Esophagus squamous epithelium (tissue), 5 donors: Measurements from ENCODE around the gene GRID2. TPM values are rescaled to one million over a fixed set of nuclear protein-coding genes. Genes with fewer than 3 reads are reported as not detected.
"Not testable (repeated sequence)": the region's sequence is repeated elsewhere in the genome, so short reads cannot be mapped to it uniquely, and the experiment has no call there.

Source experiments
- DNase-seq: peaks from one replicate; lab custom pipeline; 2025; lab: John Stamatoyannopoulos, UW
- H3K27ac ChIP-seq, 4 donors: fragments of 200-600 bp; sonication (generic); one replicate each; pipeline ENCODE4 v1.5.1; 2016 to 2019; ENCODE audit warnings: mild to moderate bottlenecking in 1 of 4
- H3K27me3 ChIP-seq, 4 donors: fragments of 200-600 bp; sonication (generic); 1 replicate in 3 of 4; 2 replicates in 1 of 4; pipeline versions ENCODE4 v1.5.1 to v1.6.0; 2017 to 2021; ENCODE audit warnings: antibody characterized with exemption in 1 of 4
- H3K36me3 ChIP-seq, 3 donors: fragments of 200-600 bp; sonication (generic); one replicate each; pipeline ENCODE4 v1.5.1; 2016 to 2019
- H3K4me1 ChIP-seq, 3 donors: fragments of 200-600 bp; sonication (generic); one replicate each; pipeline ENCODE4 v1.5.1; 2017 to 2019
- H3K4me3 ChIP-seq, 4 donors: fragments of 200-600 bp; sonication (generic); 1 replicate in 3 of 4; 2 replicates in 1 of 4; pipeline ENCODE4 v1.5.1; 2016 to 2019; ENCODE audit warnings: mild to moderate bottlenecking in 2 of 4, moderate library complexity in 1 of 4
- H3K9me3 ChIP-seq, 3 donors: fragments of 200-600 bp; sonication (generic); one replicate each; pipeline ENCODE4 v1.5.1; 2016 to 2019
- POLR2A ChIP-seq, 4 donors: fragments of 450-650 bp; IDR thresholded peaks; one replicate each; pipeline ENCODE4 v1.6.1; 2017; ENCODE audit warnings: antibody characterized with exemption in 4 of 4, mild to moderate bottlenecking in 4 of 4, moderate library complexity in 3 of 4
- WGBS, 2 donors: methylation state at CpG; one replicate each; pipeline ENCODE4 v1.1.5; 2018; 5-methylcytosine and 5-hydroxymethylcytosine counted together
- intact Hi-C: fragments of 100-400 bp; cut with DNase I; formaldehyde crosslinking; loops from one replicate; pipeline ENCODE4 v1.15.0; 2022
- total RNA-seq, 4 donors: library from RNA; depleted of rRNA; stranded (reverse); fragments of >200 nt; gene quantifications; one replicate each; pipeline ENCODE4 v1.1.0, GENCODE V29; 2016
- TF ChIP-seq, protein P1 (sequence below), 6 experiments: fragments of 450-650 bp in 4 of 6; fragments of 200-600 bp in 2 of 6; sonication (generic) in 2 of 6; IDR thresholded peaks; one replicate each; pipeline ENCODE4 v1.5.1; 2016 to 2019; ENCODE audit warnings: antibody characterized with exemption in 6 of 6, mild to moderate bottlenecking in 4 of 6, moderate library complexity in 4 of 6
- donor health status: DM: yes; HTN: yes; CAD: no.

GRID2 gene
- total RNA-seq, 4 donors from 2014 or later, result not detected

DNA sequence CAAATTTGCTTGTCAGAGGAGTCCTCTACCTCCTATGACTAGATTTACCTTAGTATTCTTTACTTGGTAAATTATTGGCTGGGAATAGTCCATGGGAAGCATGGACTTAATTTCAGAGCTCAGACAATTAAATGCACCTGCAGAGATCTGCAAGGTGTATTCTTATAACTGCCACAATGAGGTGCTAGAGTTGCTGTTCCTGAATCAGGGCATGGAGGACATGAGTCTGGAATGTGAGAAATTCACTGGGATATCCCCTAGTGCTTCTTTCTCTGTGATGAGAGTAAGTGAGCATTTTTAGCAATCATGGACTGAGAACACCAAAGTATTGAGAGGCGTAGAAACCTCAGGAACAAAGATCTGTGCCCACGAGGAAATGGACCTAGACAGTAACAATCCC, 32.9 kb upstream of the GRID2 start:
- no peak for DNase-seq
- H3K4me1 ChIP-seq, result no peaks in the 10 kb centered on the region
- 66 to 78% methylated on average over 2 of the region's 2 CpGs for WGBS, 2 donors
- intact Hi-C loops, result no loop called here
- H3K9me3 ChIP-seq, result no peaks in the 10 kb centered on the region
- H3K36me3 ChIP-seq, result no peaks in the 10 kb centered on the region
- no peak for TF ChIP-seq POLR2A (IDR thresholded peaks at IDR 0.05)
- TF ChIP-seq, protein P1, sequence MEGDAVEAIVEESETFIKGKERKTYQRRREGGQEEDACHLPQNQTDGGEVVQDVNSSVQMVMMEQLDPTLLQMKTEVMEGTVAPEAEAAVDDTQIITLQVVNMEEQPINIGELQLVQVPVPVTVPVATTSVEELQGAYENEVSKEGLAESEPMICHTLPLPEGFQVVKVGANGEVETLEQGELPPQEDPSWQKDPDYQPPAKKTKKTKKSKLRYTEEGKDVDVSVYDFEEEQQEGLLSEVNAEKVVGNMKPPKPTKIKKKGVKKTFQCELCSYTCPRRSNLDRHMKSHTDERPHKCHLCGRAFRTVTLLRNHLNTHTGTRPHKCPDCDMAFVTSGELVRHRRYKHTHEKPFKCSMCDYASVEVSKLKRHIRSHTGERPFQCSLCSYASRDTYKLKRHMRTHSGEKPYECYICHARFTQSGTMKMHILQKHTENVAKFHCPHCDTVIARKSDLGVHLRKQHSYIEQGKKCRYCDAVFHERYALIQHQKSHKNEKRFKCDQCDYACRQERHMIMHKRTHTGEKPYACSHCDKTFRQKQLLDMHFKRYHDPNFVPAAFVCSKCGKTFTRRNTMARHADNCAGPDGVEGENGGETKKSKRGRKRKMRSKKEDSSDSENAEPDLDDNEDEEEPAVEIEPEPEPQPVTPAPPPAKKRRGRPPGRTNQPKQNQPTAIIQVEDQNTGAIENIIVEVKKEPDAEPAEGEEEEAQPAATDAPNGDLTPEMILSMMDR (IDR thresholded peaks at IDR 0.05), result peak in 1 of 6 experiments; percentile 26
- no peak overlapping the region for H3K27ac ChIP-seq
- no peaks in the 10 kb centered on the region for H3K27me3 ChIP-seq
- H3K4me3 ChIP-seq, result no peak overlapping the region

DNA sequence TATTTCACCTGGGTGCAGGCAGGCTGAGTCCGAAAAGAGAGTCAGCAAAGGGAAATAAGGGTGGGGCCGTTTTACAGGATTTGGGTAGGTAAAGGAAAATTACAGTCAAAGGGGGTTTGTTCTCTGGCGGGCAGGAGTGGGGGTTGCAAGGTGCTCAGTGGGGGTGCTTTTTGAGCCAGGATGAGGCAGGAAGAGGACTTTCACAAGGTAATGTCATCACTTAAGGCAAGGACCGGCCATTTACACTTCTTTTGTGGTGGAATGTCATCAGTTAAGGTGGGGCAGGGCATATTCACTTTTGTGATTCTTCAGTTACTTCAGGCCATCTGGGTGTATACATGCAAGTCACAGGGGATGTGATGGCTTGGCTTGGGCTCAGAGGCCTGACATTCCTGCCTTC, 32.2 kb upstream of the GRID2 start:
- H3K27ac ChIP-seq, H3K9me3 ChIP-seq, intact Hi-C loops, DNase-seq, H3K4me1 ChIP-seq, H3K36me3 ChIP-seq, H3K4me3 ChIP-seq, H3K27me3 ChIP-seq: not testable (repeated sequence)
- WGBS, 2 donors, result 64 to 69% methylated on average over 4 of the region's 4 CpGs

DNA sequence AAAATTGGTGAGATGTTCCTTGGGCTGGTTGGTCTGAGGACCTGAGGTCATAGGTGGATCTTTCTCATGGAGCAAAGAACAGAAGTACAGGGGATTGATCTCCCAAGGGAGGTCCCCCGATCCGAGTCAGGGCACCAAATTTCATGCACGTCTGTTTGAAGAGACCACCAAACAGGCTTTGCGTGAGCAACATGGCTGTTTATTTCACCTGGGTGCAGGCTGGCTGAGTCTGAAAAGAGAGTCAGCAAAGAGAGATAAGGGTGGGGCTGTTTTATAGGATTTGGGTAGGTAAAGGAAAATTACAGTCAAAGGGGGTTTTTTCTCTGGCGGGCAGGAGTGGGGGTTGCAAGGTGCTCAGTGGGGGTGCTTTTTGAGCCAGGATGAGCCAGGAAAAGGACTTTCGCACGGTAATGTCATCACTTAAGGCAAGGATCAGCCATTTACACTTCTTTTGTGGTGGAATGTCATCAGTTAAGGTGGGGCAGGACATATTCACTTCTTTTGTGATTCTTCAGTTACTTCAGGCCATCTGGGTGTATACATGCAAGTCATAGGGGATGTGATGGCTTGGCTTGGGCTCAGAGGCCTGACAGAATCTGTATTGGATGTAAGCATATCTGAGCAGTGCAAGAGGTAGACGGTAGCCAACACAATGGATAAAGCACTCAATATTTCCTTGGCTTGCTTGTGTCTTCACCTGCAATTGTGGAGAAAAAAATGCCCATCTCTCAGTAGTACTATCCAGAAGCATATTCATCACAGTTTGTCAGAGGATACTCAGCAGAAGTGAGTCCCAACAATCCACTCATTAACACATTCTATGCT, 26.5 kb upstream of the GRID2 start:
- DNase-seq, H3K27ac ChIP-seq, H3K9me3 ChIP-seq, H3K27me3 ChIP-seq, H3K36me3 ChIP-seq, H3K4me3 ChIP-seq, H3K4me1 ChIP-seq, intact Hi-C loops: not testable (repeated sequence)
- 85% methylated on average over 8 of the region's 8 CpGs for WGBS, 2 donors

DNA sequence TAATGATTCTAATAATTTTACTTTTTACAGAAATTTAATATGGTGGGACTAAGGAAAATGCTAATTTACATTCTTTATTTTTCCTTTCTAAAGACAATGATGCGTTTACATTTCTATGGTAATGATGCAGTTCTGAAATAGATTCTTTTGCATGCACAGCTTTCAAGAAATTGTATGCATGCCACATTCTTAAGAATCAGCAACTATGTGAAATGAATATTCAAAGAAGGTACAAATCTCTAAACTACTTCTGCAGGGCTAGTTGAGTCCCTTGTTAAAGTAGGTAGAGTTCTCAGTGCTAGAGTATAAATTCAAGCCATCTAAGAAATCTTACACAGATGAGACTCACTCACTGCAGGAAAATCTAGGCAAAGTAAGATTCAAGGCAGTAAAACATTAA, 24.5 kb upstream of the GRID2 start:
- H3K36me3 ChIP-seq, result no peaks in the 10 kb centered on the region
- H3K4me3 ChIP-seq, result no peak overlapping the region
- no peak for TF ChIP-seq POLR2A (IDR thresholded peaks at IDR 0.05)
- TF ChIP-seq, protein P1 (IDR thresholded peaks at IDR 0.05), result no peak
- DNase-seq, result no peak
- 82 to 90% methylated on average over 1 of the region's 1 CpG for WGBS, 2 donors
- no peaks in the 10 kb centered on the region for H3K9me3 ChIP-seq
- no peak overlapping the region for H3K27ac ChIP-seq
- intact Hi-C loops, result no loop called here
- H3K4me1 ChIP-seq, result no peaks in the 10 kb centered on the region
- H3K27me3 ChIP-seq, result no peaks in the 10 kb centered on the region

DNA sequence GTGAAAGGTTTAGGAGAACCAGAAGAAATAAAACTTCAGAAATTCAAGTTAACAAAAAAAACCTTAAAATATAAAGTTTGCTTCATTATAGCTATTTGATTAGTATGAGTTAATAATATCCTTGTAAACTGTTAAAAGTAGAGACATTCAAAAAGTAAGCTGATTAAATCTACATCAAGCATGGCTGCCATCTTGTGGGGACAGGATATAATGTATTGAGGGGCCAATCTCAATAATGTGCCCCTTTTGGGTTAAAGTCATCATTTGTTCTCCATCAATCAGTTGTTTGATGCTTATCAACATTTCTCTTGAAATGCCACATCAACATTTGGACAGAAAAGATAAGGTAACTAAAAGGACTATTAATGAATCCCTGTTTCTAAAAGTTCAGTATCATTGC, 4.6 kb upstream of the GRID2 start:
- no peaks in the 10 kb centered on the region for H3K9me3 ChIP-seq
- H3K36me3 ChIP-seq, result no peaks in the 10 kb centered on the region
- peaks cover 0 to 9% (median 5%) of the 10 kb centered on the region in 3 donors for H3K4me1 ChIP-seq
- intact Hi-C loops, result no loop called here
- no peak overlapping the region for H3K27ac ChIP-seq
- no peak for DNase-seq
- TF ChIP-seq POLR2A (IDR thresholded peaks at IDR 0.05), result no peak
- TF ChIP-seq, protein P1 (IDR thresholded peaks at IDR 0.05), result peak in 1 of 6 experiments; percentile 10
- H3K27me3 ChIP-seq, result peaks cover 0 to 48% (median 4%) of the 10 kb centered on the region in 4 donors
- H3K4me3 ChIP-seq, result no peak overlapping the region

DNA sequence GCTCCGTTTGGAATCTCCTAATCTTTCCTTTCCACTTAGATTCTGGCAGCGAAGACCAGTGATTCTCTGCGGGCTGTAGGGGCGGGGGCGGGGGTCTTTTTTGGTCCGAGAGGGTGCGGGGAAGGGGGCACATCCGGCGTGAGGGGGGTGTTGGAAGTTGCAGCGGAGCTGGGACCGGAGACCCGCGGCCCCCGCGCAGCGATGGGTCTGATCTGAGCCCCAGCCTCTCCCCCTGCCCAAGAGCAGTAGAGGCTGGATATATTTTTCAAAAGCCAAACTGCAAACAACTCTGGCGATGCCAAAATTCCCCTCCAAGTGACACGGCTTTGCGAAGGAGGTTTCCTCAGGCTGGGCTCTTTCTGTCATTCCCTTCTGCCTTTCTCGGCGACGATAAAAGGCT, 355 bp downstream of the GRID2 start:
- peaks cover 0 to 84% (median 5%) of the 10 kb centered on the region in 4 donors for H3K27me3 ChIP-seq
- TF ChIP-seq, protein P1 (IDR thresholded peaks at IDR 0.05), result no peak
- TF ChIP-seq POLR2A (IDR thresholded peaks at IDR 0.05), result no peak
- 0 to 11% methylated on average over 7 of the region's 22 CpGs for WGBS, 2 donors

More for the DNA sequence above, 355 bp downstream of the GRID2 start:
- H3K27ac ChIP-seq, result no peak overlapping the region
- H3K36me3 ChIP-seq, result no peaks in the 10 kb centered on the region
- no peaks in the 10 kb centered on the region for H3K9me3 ChIP-seq
- peak overlapping the region in 3 of 4 donors; percentile 18 to 61 (median 46) for H3K4me3 ChIP-seq
- DNase-seq, result no peak
- peaks cover 11 to 29% (median 23%) of the 10 kb centered on the region in 3 donors for H3K4me1 ChIP-seq
- intact Hi-C loops, result no loop called here
